ENCODE data around the gene SLC2A3. TPM values are rescaled to one million over a fixed set of nuclear protein-coding genes. Genes with fewer than 3 reads are reported as not detected.
"Not testable (repeated sequence)": the region's sequence is repeated elsewhere in the genome, so short reads cannot be mapped to it uniquely, and the experiment has no call there.

SLC2A3 gene
- total RNA-seq, 1 experiment from 2014 or later, result 4.0 TPM

DNA sequence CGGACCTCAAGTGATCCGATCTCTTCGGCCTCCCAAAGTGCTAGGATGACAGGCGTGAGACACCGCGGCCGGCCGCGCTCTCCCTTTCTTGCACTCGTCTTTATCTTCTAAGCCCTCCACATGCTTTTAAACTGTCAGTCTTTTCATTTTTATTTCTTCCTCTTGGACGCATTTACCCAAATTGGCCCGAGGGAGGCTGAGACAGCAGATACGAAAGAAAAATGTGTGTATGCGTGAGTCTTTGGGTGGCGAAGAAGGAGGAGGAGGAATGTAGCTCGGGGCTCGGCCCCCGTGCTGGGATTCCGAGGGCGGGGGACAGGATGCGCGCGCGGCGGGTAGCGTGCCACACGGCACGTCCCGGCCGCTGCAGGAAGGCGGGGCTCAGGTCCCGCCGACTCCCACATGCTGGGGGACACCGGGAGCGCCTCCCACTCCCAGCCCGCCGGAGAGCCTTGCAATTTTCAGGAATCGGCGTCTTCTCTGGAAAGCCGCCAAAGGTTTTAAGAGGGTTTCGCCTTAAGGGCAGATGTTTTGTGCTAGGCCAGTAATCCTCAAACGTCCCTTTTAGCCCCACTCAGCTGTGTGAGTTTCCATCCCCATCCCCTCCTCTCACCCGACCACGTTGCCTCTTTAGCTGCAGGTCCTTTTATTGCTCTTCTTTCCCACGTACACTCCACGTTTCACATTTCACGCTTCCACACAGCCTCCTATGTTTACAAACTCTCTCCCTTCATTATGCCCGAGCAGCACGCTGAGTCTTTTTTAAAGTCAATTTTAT is 34.7 kb upstream of the SLC2A3 start:
- BruUV-seq (replicated peaks), result no TSS peak
- ChIA-PET POLR2A (interaction anchor here (1.1 to 2.3 kb wide), 2 partner anchors 10 to 15 kb away, joined by 3 to 14 read pairs; no protein-coding TSS in a partner anchor), CTCF (interaction anchor here (0.9 to 1.3 kb wide), 2 partner anchors 23 to 38 kb away, joined by 3 to 4 read pairs; no protein-coding TSS in a partner anchor)
- Mint-ChIP-seq H3K27me3 (ENCODE audit: insufficient read depth, unreplicated experiment) (no peaks in the 10 kb centered on the region), H3K4me1 (ENCODE audit: insufficient read depth, unreplicated experiment) (peaks cover 21% of the 10 kb centered on the region), H3K9me3 (ENCODE audit: unreplicated experiment) (no peaks in the 10 kb centered on the region), H3K27ac (ENCODE audit: low read depth, unreplicated experiment) (peak overlapping the region; percentile 1), H3K4me3 (ENCODE audit: unreplicated experiment) (peak overlapping the region; percentile 84), H3K36me3 (ENCODE audit: insufficient read depth, unreplicated experiment) (no peaks in the 10 kb centered on the region)
- TF ChIP-seq, protein P1, sequence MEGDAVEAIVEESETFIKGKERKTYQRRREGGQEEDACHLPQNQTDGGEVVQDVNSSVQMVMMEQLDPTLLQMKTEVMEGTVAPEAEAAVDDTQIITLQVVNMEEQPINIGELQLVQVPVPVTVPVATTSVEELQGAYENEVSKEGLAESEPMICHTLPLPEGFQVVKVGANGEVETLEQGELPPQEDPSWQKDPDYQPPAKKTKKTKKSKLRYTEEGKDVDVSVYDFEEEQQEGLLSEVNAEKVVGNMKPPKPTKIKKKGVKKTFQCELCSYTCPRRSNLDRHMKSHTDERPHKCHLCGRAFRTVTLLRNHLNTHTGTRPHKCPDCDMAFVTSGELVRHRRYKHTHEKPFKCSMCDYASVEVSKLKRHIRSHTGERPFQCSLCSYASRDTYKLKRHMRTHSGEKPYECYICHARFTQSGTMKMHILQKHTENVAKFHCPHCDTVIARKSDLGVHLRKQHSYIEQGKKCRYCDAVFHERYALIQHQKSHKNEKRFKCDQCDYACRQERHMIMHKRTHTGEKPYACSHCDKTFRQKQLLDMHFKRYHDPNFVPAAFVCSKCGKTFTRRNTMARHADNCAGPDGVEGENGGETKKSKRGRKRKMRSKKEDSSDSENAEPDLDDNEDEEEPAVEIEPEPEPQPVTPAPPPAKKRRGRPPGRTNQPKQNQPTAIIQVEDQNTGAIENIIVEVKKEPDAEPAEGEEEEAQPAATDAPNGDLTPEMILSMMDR (IDR thresholded peaks at IDR 0.05; ENCODE audit: unreplicated experiment), result no peak
- intact Hi-C loops (cut with micrococcal nuclease), result no loop called here
- DNase-seq (ENCODE audit: unreplicated experiment), result peak; percentile 87

DNA sequence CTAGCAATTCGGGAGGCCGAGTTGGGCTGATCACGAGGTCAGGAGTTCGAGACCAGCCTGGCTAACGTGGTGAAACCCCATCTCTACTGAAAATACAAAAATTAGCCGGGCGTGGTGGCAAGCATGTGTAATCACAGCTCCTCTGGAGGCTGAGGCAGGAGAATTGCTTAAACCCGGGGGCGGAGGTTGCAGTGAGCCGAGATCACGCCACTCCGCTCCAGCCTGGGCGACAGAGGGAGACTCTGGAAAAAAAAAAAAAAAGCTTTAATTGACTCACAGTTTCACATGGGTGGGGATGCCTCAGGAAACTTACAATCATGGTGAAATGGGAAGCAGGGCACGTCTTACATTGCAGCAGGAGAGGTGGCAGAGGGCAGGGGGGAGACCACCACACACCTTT is 30.6 kb upstream of the SLC2A3 start:
- TF ChIP-seq, protein P1 (IDR thresholded peaks at IDR 0.05; ENCODE audit: unreplicated experiment), result no peak
- H3K9me3 Mint-ChIP-seq (ENCODE audit: unreplicated experiment), result no peaks in the 10 kb centered on the region
- intact Hi-C loops (cut with micrococcal nuclease), result no loop called here
- peak overlapping the region; percentile 35 for H3K27ac Mint-ChIP-seq (ENCODE audit: low read depth, unreplicated experiment)
- ChIA-PET POLR2A (interaction anchor here (0.6 to 0.8 kb wide), 2 partner anchors 33 to 90 kb away, joined by 3 to 6 read pairs; no protein-coding TSS in a partner anchor), CTCF (interaction anchor here (0.6 to 9.2 kb wide), 5 partner anchors 22 to 70 kb away, joined by 3 to 115 read pairs (median 5); partner anchors contain the start of genes FOXJ2 and SLC2A3)
- no peaks in the 10 kb centered on the region for H3K27me3 Mint-ChIP-seq (ENCODE audit: insufficient read depth, unreplicated experiment)
- peaks cover 7% of the 10 kb centered on the region for H3K36me3 Mint-ChIP-seq (ENCODE audit: insufficient read depth, unreplicated experiment)
- H3K4me1 Mint-ChIP-seq (ENCODE audit: insufficient read depth, unreplicated experiment), result peaks cover 21% of the 10 kb centered on the region
- DNase-seq (ENCODE audit: unreplicated experiment), result peak; percentile 85
- no TSS peak for BruUV-seq (replicated peaks)
- no peak overlapping the region for H3K4me3 Mint-ChIP-seq (ENCODE audit: unreplicated experiment)

DNA sequence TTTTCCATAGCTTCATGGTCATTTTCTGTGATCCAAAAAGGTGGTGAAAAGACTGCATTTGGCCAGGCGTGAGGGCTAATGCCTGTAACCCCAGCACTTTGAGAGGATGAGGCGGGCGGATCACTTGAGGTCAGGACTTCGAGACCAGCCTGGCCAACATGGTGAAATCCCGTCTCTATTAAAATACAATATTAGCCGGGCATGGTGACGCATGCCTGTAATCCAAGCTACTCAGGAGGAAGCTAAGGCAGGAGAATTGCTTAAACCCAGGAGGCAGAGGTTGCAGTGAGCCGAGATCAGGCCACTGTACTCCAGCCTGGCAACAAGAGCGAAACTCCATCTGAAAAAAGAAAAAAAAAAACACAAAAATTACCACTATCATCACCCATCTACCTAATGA is 28.7 kb upstream of the SLC2A3 start:
- intact Hi-C loops (cut with micrococcal nuclease); H3K27me3 Mint-ChIP-seq (ENCODE audit: insufficient read depth, unreplicated experiment); BruUV-seq (replicated peaks); DNase-seq (ENCODE audit: unreplicated experiment); H3K9me3 Mint-ChIP-seq (ENCODE audit: unreplicated experiment); H3K36me3 Mint-ChIP-seq (ENCODE audit: insufficient read depth, unreplicated experiment); H3K4me3 Mint-ChIP-seq (ENCODE audit: unreplicated experiment); H3K27ac Mint-ChIP-seq (ENCODE audit: low read depth, unreplicated experiment): not testable (repeated sequence)
- peaks cover 22% of the 10 kb centered on the region for H3K4me1 Mint-ChIP-seq (ENCODE audit: insufficient read depth, unreplicated experiment)
- POLR2A ChIA-PET, result interaction anchor here (0.6 kb wide), 2 partner anchors 146 to 1677 kb away, joined by 3 to 4 read pairs; no protein-coding TSS in a partner anchor
- CTCF ChIA-PET, result interaction anchor here (0.6 to 9.2 kb wide), 4 partner anchors 30 to 308 kb away, joined by 3 to 115 read pairs (median 7); partner anchors contain the start of gene SLC2A3

DNA sequence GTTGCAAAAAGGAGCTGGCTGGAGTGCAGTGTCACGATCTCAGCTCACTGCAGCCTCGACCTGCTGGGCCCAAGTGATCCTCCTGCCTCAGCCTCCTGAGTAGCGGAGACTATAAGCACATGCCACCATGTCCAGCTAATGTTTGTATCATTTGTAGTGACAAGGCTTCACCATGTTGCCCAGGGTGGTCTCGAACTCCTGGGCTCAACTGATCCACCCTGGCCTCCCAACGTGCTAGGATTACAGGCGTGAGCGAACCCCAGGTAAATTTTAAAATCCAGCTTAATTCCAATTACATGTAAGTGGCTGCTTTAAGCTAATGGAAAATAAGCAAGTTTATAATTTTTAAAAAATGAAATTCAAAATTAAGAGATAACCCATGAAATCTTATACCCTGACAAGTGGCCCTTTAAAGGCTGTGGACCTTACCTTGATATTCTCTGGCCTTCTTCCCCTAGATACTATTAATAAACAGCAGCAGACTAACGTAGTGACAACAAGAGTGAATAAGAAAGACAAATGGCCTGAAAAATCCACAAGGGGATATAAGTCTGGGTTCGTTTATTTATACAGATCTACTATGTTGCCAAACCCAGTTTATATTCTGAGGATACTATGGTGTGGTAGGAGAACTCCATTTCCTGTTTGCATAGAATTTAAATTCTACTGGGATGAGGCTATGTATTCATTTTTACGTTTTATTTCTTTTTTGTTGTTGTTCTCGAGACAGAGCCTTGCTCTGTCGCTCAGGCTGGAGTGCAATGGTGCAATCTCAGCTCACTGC is 25.6 kb upstream of the SLC2A3 start:
- no TSS peak for BruUV-seq (replicated peaks)
- TF ChIP-seq, protein P1 (IDR thresholded peaks at IDR 0.05; ENCODE audit: unreplicated experiment), result no peak
- H3K27ac Mint-ChIP-seq (ENCODE audit: low read depth, unreplicated experiment), result no peak overlapping the region
- intact Hi-C loops (cut with micrococcal nuclease), result no loop called here
- H3K27me3 Mint-ChIP-seq (ENCODE audit: insufficient read depth, unreplicated experiment), result no peaks in the 10 kb centered on the region
- H3K9me3 Mint-ChIP-seq (ENCODE audit: unreplicated experiment), result no peaks in the 10 kb centered on the region
- H3K4me3 Mint-ChIP-seq (ENCODE audit: unreplicated experiment), result no peak overlapping the region
- ChIA-PET CTCF (interaction anchor here (0.6 to 9.2 kb wide), 8 partner anchors 18 to 101 kb away, joined by 3 to 115 read pairs (median 3); partner anchors contain the start of gene SLC2A3), POLR2A (interaction anchor here (1.8 to 2.8 kb wide), 3 partner anchors 8 to 29 kb away, joined by 9 to 25 read pairs (median 14); partner anchors contain the start of gene SLC2A3)
- H3K4me1 Mint-ChIP-seq (ENCODE audit: insufficient read depth, unreplicated experiment), result peaks cover 26% of the 10 kb centered on the region
- peaks cover 7% of the 10 kb centered on the region for H3K36me3 Mint-ChIP-seq (ENCODE audit: insufficient read depth, unreplicated experiment)
- no peak for DNase-seq (ENCODE audit: unreplicated experiment)

Data from MCF 10A (cell line).